Measurements from ENCODE around the gene CERS6. TPM values are rescaled to one million over a fixed set of nuclear protein-coding genes. Genes with fewer than 3 reads are reported as not detected.

The CERS6 gene
- total and polyA plus RNA-seq, 2 of the 8 experiments (the other 6 are each of a cell fraction or from before 2014, with no cell fraction given): 6.8 to 28.2 TPM

GRCh38 chr2:168525020-168525419 is 68.9 kb downstream of the CERS6 start:
- H3K79me1 ChIP-seq (ENCODE audit: low read depth, low read length): no peaks in the 10 kb centered on the region; the same call in none of the 2 replicates
- no peak overlapping the region for H2AFZ ChIP-seq (ENCODE audit: low read length)
- no peaks in the 10 kb centered on the region for H3K9me3 ChIP-seq (ENCODE audit: insufficient read depth in 2 of 2, low read depth in 1 of 2, low read length in 1 of 2)
- DNase-seq (ENCODE audit: low read depth in 1 of 2, low spot score in 2 of 2) (no peak), FAIRE-seq (no peak)
- ChIA-PET CTCF (ENCODE audit: partially characterized antibody) (interaction anchor here (1.0 to 1.6 kb wide), 5 partner anchors 16 to 177 kb away, joined by 3 to 4 read pairs (median 3); no protein-coding TSS in a partner anchor), POLR2A (ENCODE audit: partially characterized antibody) (interaction anchor here (1.5 kb wide), 1 partner anchor 66 kb away, joined by 3 read pairs; no protein-coding TSS in a partner anchor)
- H4K8ac ChIP-seq (ENCODE audit: extremely low read depth, insufficient read depth, low read length): no peak overlapping the region
- H3K36me3 ChIP-seq (ENCODE audit: control insufficient read depth in 2 of 4, insufficient read depth in 4 of 4, low read length in 3 of 4): no peaks in the 10 kb centered on the region
- no peak overlapping the region for H2BK20ac ChIP-seq (ENCODE audit: low read length)
- H3K4ac ChIP-seq (replicated peaks; ENCODE audit: insufficient read length, low read depth, low read length): no peak overlapping the region
- no peak overlapping the region for H2AK5ac ChIP-seq (ENCODE audit: low read depth, low read length)
- H3K27ac ChIP-seq (ENCODE audit: low read depth, low read length): no peak overlapping the region
- no peak overlapping the region for H3K18ac ChIP-seq (ENCODE audit: extremely low read depth, low read length)
- no peak overlapping the region for H3K4me3 ChIP-seq (ENCODE audit: extremely low read depth in 1 of 4, insufficient read depth in 2 of 4, low read depth in 3 of 4, low read length in 4 of 4)
- no peaks in the 10 kb centered on the region for H3K23me2 ChIP-seq (ENCODE audit: low read depth, low read length)
- H4K91ac ChIP-seq (replicated peaks; ENCODE audit: insufficient read length, low read length): no peak overlapping the region
- peaks cover 0 to 1% (median 0%) of the 10 kb centered on the region in 4 experiments; a peak in 1 of 7 replicates for H3K27me3 ChIP-seq (replicated peaks in 1 of 4; ENCODE audit: control insufficient read depth in 3 of 4, extremely low read depth in 1 of 4, insufficient read depth in 3 of 4, low read length in 3 of 4)
- no peak overlapping the region for H3K4me2 ChIP-seq (ENCODE audit: insufficient read depth in 1 of 2, low read depth in 2 of 2, low read length in 2 of 2)
- no peak overlapping the region for H2BK12ac ChIP-seq (ENCODE audit: low read depth, low read length)
- H2BK15ac ChIP-seq (ENCODE audit: low read length): no peak overlapping the region
- H3K9ac ChIP-seq (replicated peaks in 1 of 4; ENCODE audit: extremely low read depth in 1 of 4, low read depth in 3 of 4, low read length in 3 of 4): no peak overlapping the region
- peaks cover 2 to 3% of the 10 kb centered on the region in 2 experiments for H4K20me1 ChIP-seq (replicated peaks in 1 of 2; ENCODE audit: control insufficient read depth in 1 of 2, insufficient read depth in 2 of 2, low read length in 2 of 2)
- peaks cover 2 to 90% of the 10 kb centered on the region in 2 experiments; a peak in 3 of 4 replicates for H3K79me2 ChIP-seq (ENCODE audit: control insufficient read depth in 1 of 2, insufficient read depth in 2 of 2, low read length in 2 of 2)
- no peak overlapping the region for H4K5ac ChIP-seq (ENCODE audit: insufficient read length, low read depth, low read length)
- 74% methylated on average over 3 of the region's 3 CpGs; no CpG with 5 or more reads in 1 of the 2 experiments for WGBS, 2 experiments (ENCODE audit: extremely low coverage in 1 of 2, insufficient coverage in 1 of 2, insufficient read length in 1 of 2, insufficient replicate concordance in 2 of 2, low coverage in 1 of 2, low lambda C conversion rate in 2 of 2, missing lambda C conversion rate in 1 of 2)
- no peak overlapping the region for H3K23ac ChIP-seq (ENCODE audit: insufficient read length)
- H2BK5ac ChIP-seq (ENCODE audit: low read depth, low read length): no peak overlapping the region
- no peak overlapping the region for H3K14ac ChIP-seq (ENCODE audit: insufficient read length)
- peaks cover 0 to 12% (median 6%) of the 10 kb centered on the region in 4 experiments; a peak in 4 of 7 replicates for H3K4me1 ChIP-seq (replicated peaks in 1 of 4; ENCODE audit: control insufficient read depth in 3 of 4, insufficient read depth in 4 of 4, low read length in 3 of 4)
- H2BK120ac ChIP-seq (replicated peaks; ENCODE audit: low read depth, low read length): no peak overlapping the region
- H3K56ac ChIP-seq (replicated peaks; ENCODE audit: insufficient read length, low read depth, low read length): no peak overlapping the region
- TF ChIP-seq MAFK (IDR thresholded peaks at IDR 0.05; ENCODE audit: low read depth, low read length) (no peak), RNF2 (IDR thresholded peaks at IDR 0.05; ENCODE audit: borderline replicate concordance, low read depth, low read length, missing control alignments, poor library complexity, severe bottlenecking) (no peak), KDM4A (IDR thresholded peaks at IDR 0.05; ENCODE audit: low read depth, low read length, severe bottlenecking) (no peak), CEBPB (IDR thresholded peaks at IDR 0.05; ENCODE audit: low read depth, low read length) (no peak), CHD2 (IDR thresholded peaks at IDR 0.05; ENCODE audit: low read length) (no peak), SP4 (IDR thresholded peaks at IDR 0.05; ENCODE audit: low read length) (no peak), POU5F1 (IDR thresholded peaks at IDR 0.05; ENCODE audit: low read depth, low read length) (no peak), CREB1 (IDR thresholded peaks at IDR 0.05) (no peak), POLR2A (IDR thresholded peaks at IDR 0.05; ENCODE audit: control extremely low read depth in 1 of 2, low read depth in 2 of 2, low read length in 2 of 2) (no peak), SIN3A (conservative IDR thresholded peaks at IDR 0.05 in 1 of 2, IDR thresholded peaks at IDR 0.05 in 1 of 2; ENCODE audit: low read depth in 1 of 2, low read length in 2 of 2) (no peak)
